CD4-positive, alpha-beta memory T cell (primary cell): ENCODE measurements around the gene FKBP5. TPM values are rescaled to one million over a fixed set of nuclear protein-coding genes. Genes with fewer than 3 reads are reported as not detected.

ENCODE experiments used
- CTCF ChIA-PET: fragments of 350-600 bp; sonication (Branson Sonifier 250); formaldehyde crosslinking; loops from one replicate; lab custom pipeline; 2021; ENCODE audit warnings: inconsistent platforms; ENCODE audit not compliant: partially characterized antibody; lab: Charles Lee
- POLR2A ChIA-PET: fragments of 350-600 bp; sonication (Branson Sonifier 250); formaldehyde crosslinking; loops from one replicate; lab custom pipeline; 2021; ENCODE audit not compliant: partially characterized antibody; lab: Charles Lee
- DNase-seq, 5 donors: peaks; one replicate each; pipeline versions ENCODE4 v3.0.0 to v3.0.0-alpha.2; 2020 to 2022; ENCODE audit warnings: mixed read lengths in 1 of 5
- H3K27ac ChIP-seq: one replicate; pipeline ENCODE4 v1.7.0; 2013; ENCODE audit warnings: low read depth, low read length
- H3K27me3 ChIP-seq: 2 replicates; pipeline ENCODE4 v1.7.0; 2013; ENCODE audit warnings: mild to moderate bottlenecking, low read length, moderate library complexity; ENCODE audit not compliant: insufficient read depth
- H3K36me3 ChIP-seq: 2 replicates; pipeline ENCODE4 v1.7.0; 2013; ENCODE audit warnings: mild to moderate bottlenecking, low read length, moderate library complexity; ENCODE audit not compliant: insufficient read depth
- H3K4me1 ChIP-seq: 2 replicates; pipeline ENCODE4 v1.7.0; 2013; ENCODE audit warnings: mild to moderate bottlenecking, low read length, moderate library complexity; ENCODE audit not compliant: insufficient read depth
- H3K4me3 ChIP-seq, 2 donors: one replicate each; pipeline ENCODE4 v1.7.0; 2013; ENCODE audit warnings: low read length in 2 of 2, mild to moderate bottlenecking in 1 of 2
- H3K9me3 ChIP-seq, 2 donors: one replicate each; pipeline ENCODE4 v1.7.0; 2013; ENCODE audit warnings: low read length in 2 of 2, control low read depth in 1 of 2; ENCODE audit not compliant: control insufficient read depth in 1 of 2
- H3K27ac Mint-ChIP-seq, 7 donors: one replicate each; pipeline ENCODE4 v1.8.0; 2020 to 2021; ENCODE audit warnings: mixed read lengths in 7 of 7, mild to moderate bottlenecking in 6 of 7, inconsistent platforms in 3 of 7, moderate library complexity in 3 of 7
- H3K27me3 Mint-ChIP-seq, 2 donors: one replicate each; pipeline ENCODE4 v1.8.0; 2020 to 2021; ENCODE audit warnings: mixed read lengths in 2 of 2
- H3K36me3 Mint-ChIP-seq, 2 donors: one replicate each; pipeline ENCODE4 v1.8.0; 2020 to 2021; ENCODE audit warnings: mixed read lengths in 2 of 2, inconsistent platforms in 1 of 2, mild to moderate bottlenecking in 1 of 2
- H3K4me1 Mint-ChIP-seq, 4 donors: one replicate each; pipeline ENCODE4 v1.8.0; 2020 to 2021; ENCODE audit warnings: mixed read lengths in 4 of 4, mild to moderate bottlenecking in 1 of 4
- H3K4me3 Mint-ChIP-seq, 8 donors: one replicate each; pipeline ENCODE4 v1.8.0; 2020 to 2021; ENCODE audit warnings: mixed read lengths in 8 of 8, mild to moderate bottlenecking in 7 of 8, moderate library complexity in 6 of 8, inconsistent platforms in 3 of 8
- H3K9me3 Mint-ChIP-seq, 8 donors: one replicate each; pipeline ENCODE4 v1.8.0; 2020 to 2021; ENCODE audit warnings: mixed read lengths in 8 of 8, mild to moderate bottlenecking in 5 of 8, inconsistent platforms in 3 of 8, moderate library complexity in 1 of 8
- intact Hi-C: fragments of 100-400 bp; cut with micrococcal nuclease; formaldehyde crosslinking; loops from one replicate; pipeline ENCODE4 v1.15.1; 2023
- polyA plus RNA-seq, 2 donors: library from polyadenylated mRNA; unstranded; fragments of 300-500 nt; fragmentation: Illumina TruSeq; gene quantifications; one replicate each; pipeline ENCODE4 v1.2.3, GENCODE V29; 2021
- total RNA-seq, 2 experiments: library from RNA; stranded (reverse); gene quantifications; one replicate each; pipeline ENCODE4 v1.2.3, GENCODE V29; 2021

Gene FKBP5
- total and polyA plus RNA-seq, 4 experiments from 2014 or later = 72.9 to 233 (median 84.2) TPM

DNA sequence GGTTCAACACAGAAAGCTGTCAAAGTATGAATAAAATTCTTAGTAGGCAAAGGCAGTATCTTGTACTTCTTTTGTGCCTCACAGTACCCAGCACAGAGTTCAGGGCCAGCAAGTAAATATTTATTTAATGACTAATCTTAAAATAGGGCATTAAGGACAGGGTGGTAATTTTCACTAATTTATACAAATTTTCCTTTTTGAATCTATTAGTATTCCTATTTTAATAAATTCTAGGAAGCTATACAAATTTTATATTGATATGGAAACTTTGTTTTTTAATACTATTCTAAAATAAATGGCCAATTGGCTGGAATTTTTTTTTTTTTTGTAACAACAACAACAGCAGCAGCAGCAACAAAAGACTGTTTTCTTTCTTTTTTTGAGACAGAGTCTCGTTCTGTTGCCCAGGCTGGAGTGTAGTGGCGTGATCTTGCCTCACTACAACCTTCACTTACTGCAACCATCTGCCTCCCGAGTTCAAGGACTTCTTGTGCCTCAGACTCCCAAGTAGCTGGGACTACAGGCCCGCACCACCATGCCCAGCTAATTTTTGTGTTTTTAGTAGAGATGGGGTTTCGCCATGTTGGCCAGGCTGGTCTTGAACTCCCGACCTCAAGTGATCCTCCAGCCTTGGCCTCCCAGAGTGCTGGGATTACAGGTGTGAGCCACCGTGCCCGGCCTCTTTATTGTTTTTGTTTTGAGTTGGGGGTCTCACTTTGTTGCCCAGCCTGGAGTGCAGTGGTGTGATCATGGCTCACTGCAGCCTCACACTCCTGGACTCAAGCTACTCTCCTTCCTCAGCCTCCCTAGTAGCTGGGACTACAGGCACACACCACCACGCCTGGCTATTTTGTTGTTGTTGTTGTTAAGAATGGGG is 85.2 kb downstream of the FKBP5 start:
- Mint-ChIP-seq H3K9me3 (peaks cover 0 to 6% (median 0%) of the 10 kb centered on the region in 8 donors), H3K36me3 (peaks cover 16 to 32% of the 10 kb centered on the region in 2 donors), H3K27me3 (no peaks in the 10 kb centered on the region), H3K27ac (peak overlapping the region; percentile 85 to 97 (median 92)), H3K4me1 (peaks cover 46 to 90% (median 63%) of the 10 kb centered on the region in 4 donors), H3K4me3 (peak overlapping the region; percentile 66 to 91 (median 86))
- Histone ChIP-seq H3K36me3 (peaks cover 6% of the 10 kb centered on the region), H3K27me3 (no peaks in the 10 kb centered on the region), H3K4me3 (peak overlapping the region in 1 of 2 donors; percentile 29), H3K9me3 (no peaks in the 10 kb centered on the region), H3K4me1 (peaks cover 87% of the 10 kb centered on the region), H3K27ac (peak overlapping the region; percentile 71)
- ChIA-PET POLR2A (interaction anchor here (0.6 to 15.7 kb wide), 14 partner anchors 7 to 262 kb away, joined by 3 to 268 read pairs (median 5); partner anchors contain the start of gene FKBP5), CTCF (interaction anchor here (0.9 to 14.0 kb wide), 8 partner anchors 9 to 134 kb away, joined by 3 to 275 read pairs (median 34); partner anchors contain the start of gene ARMC12)
- intact Hi-C loops = no loop called here
- DNase-seq = no peak

- ChIA-PET CTCF (interaction anchor here (0.5 to 14.0 kb wide), 16 partner anchors 8 to 1220 kb away, joined by 3 to 275 read pairs (median 4); partner anchors contain the start of gene ARMC12), POLR2A (interaction anchor here (0.7 to 15.7 kb wide), 25 partner anchors 9 to 302 kb away, joined by 3 to 268 read pairs (median 7); partner anchors contain the start of genes ARMC12, FKBP5 and RPL10A)
- H3K27ac ChIP-seq = peak overlapping the region; percentile 71
- intact Hi-C loops = no loop called here
- H3K9me3 ChIP-seq = no peaks in the 10 kb centered on the region
- no peaks in the 10 kb centered on the region for H3K36me3 ChIP-seq
- H3K27me3 ChIP-seq = no peaks in the 10 kb centered on the region
- DNase-seq = peak in 4 of 5 donors; percentile 33 to 54 (median 42)
- H3K27me3 Mint-ChIP-seq = no peaks in the 10 kb centered on the region
- peaks cover 12 to 26% of the 10 kb centered on the region in 2 donors for H3K36me3 Mint-ChIP-seq
- peak overlapping the region; percentile 79 to 97 (median 92) for H3K27ac Mint-ChIP-seq
- peaks cover 49 to 79% (median 60%) of the 10 kb centered on the region in 4 donors for H3K4me1 Mint-ChIP-seq
- peak overlapping the region; percentile 66 to 91 (median 86) for H3K4me3 Mint-ChIP-seq
- peak overlapping the region in 1 of 2 donors; percentile 29 for H3K4me3 ChIP-seq
- H3K9me3 Mint-ChIP-seq = peaks cover 0 to 3% (median 0%) of the 10 kb centered on the region in 8 donors
- H3K4me1 ChIP-seq = peaks cover 97% of the 10 kb centered on the region
Observed at GRCh38 chr6:35602133-35602946, 86.4 kb downstream of the FKBP5 start.

GRCh38 chr6:35601331-35602132 is 87.2 kb downstream of the FKBP5 start:
- Histone ChIP-seq H3K36me3 (peaks cover 8% of the 10 kb centered on the region), H3K4me1 (peaks cover 97% of the 10 kb centered on the region), H3K27ac (peak overlapping the region; percentile 71), H3K9me3 (no peaks in the 10 kb centered on the region), H3K27me3 (no peaks in the 10 kb centered on the region), H3K4me3 (peak overlapping the region; percentile 33 to 47)
- Mint-ChIP-seq H3K36me3 (peaks cover 20 to 34% of the 10 kb centered on the region in 2 donors), H3K27me3 (no peaks in the 10 kb centered on the region), H3K9me3 (no peaks in the 10 kb centered on the region), H3K27ac (peak overlapping the region; percentile 79 to 97 (median 92)), H3K4me3 (peak overlapping the region; percentile 66 to 91 (median 86)), H3K4me1 (peaks cover 55 to 79% (median 67%) of the 10 kb centered on the region in 4 donors)
- intact Hi-C loops = loop anchor here (1.0 to 2.0 kb wide), 4 partner anchors 10 to 127 kb away; no protein-coding TSS in a partner anchor
- ChIA-PET POLR2A (interaction anchor here (1.1 to 15.7 kb wide), 23 partner anchors 8 to 301 kb away, joined by 3 to 268 read pairs (median 8); partner anchors contain the start of genes ARMC12, FKBP5 and RPL10A), CTCF (interaction anchor here (0.5 to 14.0 kb wide), 15 partner anchors 9 to 1219 kb away, joined by 3 to 275 read pairs (median 4); partner anchors contain the start of gene ARMC12)
- peak; percentile 88 to 93 (median 89) for DNase-seq

DNA sequence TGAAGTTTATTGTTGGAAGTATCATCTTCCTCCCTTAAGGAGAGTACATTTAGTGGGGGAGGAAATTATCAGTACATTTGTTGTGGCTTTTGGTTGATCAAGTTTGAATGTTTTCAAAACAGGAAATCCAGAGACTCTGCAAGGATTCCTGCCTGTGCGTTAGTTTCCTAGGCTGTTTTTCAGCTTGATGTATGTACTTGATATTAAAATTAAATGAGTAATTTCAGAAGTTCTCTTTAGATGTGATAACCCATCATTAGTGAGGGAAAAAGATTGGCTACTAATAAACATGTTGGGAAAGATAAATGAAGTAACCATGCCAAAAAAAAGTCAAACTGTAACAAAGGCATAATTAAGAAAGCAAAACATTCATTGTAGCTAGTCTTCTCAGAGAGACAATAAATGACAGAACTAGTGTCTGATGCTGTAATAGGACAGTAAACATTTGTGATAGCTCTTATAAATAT is 88.0 kb downstream of the FKBP5 start:
- ChIA-PET CTCF (interaction anchor here (1.2 to 14.0 kb wide), 8 partner anchors 10 to 137 kb away, joined by 3 to 275 read pairs (median 34); partner anchors contain the start of gene ARMC12), POLR2A (interaction anchor here (1.2 to 15.7 kb wide), 17 partner anchors 8 to 300 kb away, joined by 3 to 268 read pairs (median 12); partner anchors contain the start of genes ARMC12 and FKBP5)
- Histone ChIP-seq H3K4me1 (peaks cover 98% of the 10 kb centered on the region), H3K4me3 (peak overlapping the region in 1 of 2 donors; percentile 47), H3K36me3 (peaks cover 11% of the 10 kb centered on the region), H3K27me3 (no peaks in the 10 kb centered on the region), H3K27ac (peak overlapping the region; percentile 71), H3K9me3 (no peaks in the 10 kb centered on the region)
- peaks cover 20 to 36% of the 10 kb centered on the region in 2 donors for H3K36me3 Mint-ChIP-seq
- intact Hi-C loops = loop anchor here (1.0 to 2.0 kb wide), 4 partner anchors 9 to 128 kb away; no protein-coding TSS in a partner anchor
- H3K4me1 Mint-ChIP-seq = peaks cover 55 to 79% (median 67%) of the 10 kb centered on the region in 4 donors
- no peaks in the 10 kb centered on the region for H3K27me3 Mint-ChIP-seq
- peak overlapping the region; percentile 66 to 91 (median 86) for H3K4me3 Mint-ChIP-seq
- peak overlapping the region; percentile 79 to 97 (median 92) for H3K27ac Mint-ChIP-seq
- H3K9me3 Mint-ChIP-seq = no peaks in the 10 kb centered on the region
- DNase-seq = peak in 4 of 5 donors; percentile 31 to 53 (median 47)

- H3K4me1 ChIP-seq = peaks cover 98% of the 10 kb centered on the region
- DNase-seq = no peak
- no peaks in the 10 kb centered on the region for H3K9me3 ChIP-seq
- Mint-ChIP-seq H3K27me3 (no peaks in the 10 kb centered on the region), H3K27ac (peak overlapping the region; percentile 79 to 97 (median 92)), H3K4me3 (peak overlapping the region; percentile 66 to 91 (median 86)), H3K4me1 (peaks cover 54 to 82% (median 68%) of the 10 kb centered on the region in 4 donors), H3K36me3 (peaks cover 21 to 38% of the 10 kb centered on the region in 2 donors), H3K9me3 (no peaks in the 10 kb centered on the region)
- CTCF ChIA-PET = interaction anchor here (1.2 to 14.0 kb wide), 8 partner anchors 10 to 138 kb away, joined by 3 to 275 read pairs (median 34); partner anchors contain the start of gene ARMC12
- no peaks in the 10 kb centered on the region for H3K27me3 ChIP-seq
- POLR2A ChIA-PET = interaction anchor here (0.9 to 15.7 kb wide), 16 partner anchors 8 to 299 kb away, joined by 3 to 268 read pairs (median 12); partner anchors contain the start of gene ARMC12
- H3K36me3 ChIP-seq = peaks cover 11% of the 10 kb centered on the region
- intact Hi-C loops = loop anchor here (2.0 kb wide), 1 partner anchor 129 kb away; no protein-coding TSS in a partner anchor
- no peak overlapping the region for H3K4me3 ChIP-seq
- peak overlapping the region; percentile 71 for H3K27ac ChIP-seq
Observed at GRCh38 chr6:35599761-35600658, 88.7 kb downstream of the FKBP5 start.
